ENCODE measurements around the gene U2AF2. TPM values are rescaled to one million over a fixed set of nuclear protein-coding genes. Genes with fewer than 3 reads are reported as not detected.
A peak's percentile ranks its signal among the peaks of the same experiment; 100 is the strongest.

U2AF2 gene
- total RNA-seq, 6 experiments from 2014 or later: 55.1 to 75.6 (median 63.5) TPM

- TF ChIP-seq POLR2A (IDR thresholded peaks at IDR 0.05) (no peak), CTCF (IDR thresholded peaks at IDR 0.05) (no peak)
- no peaks in the 10 kb centered on the region for H3K27me3 ChIP-seq
- H3K36me3 ChIP-seq: peaks cover 0 to 31% (median 10%) of the 10 kb centered on the region in 4 donors
- H3K27ac ChIP-seq: peak overlapping the region; percentile 29 to 77 (median 43)
- no peak overlapping the region for H3K4me3 ChIP-seq
- WGBS (ENCODE audit: insufficient coverage, low coverage, low lambda C conversion rate, missing lambda C conversion rate): 20% methylated on average over 3 of the region's 6 CpGs
- peak in 1 of 3 donors; percentile 53 for DNase-seq
- ATAC-seq: peak in 3 of 4 donors; percentile 4 to 16 (median 6)
- H3K4me1 ChIP-seq: peaks cover 0 to 62% (median 30%) of the 10 kb centered on the region in 4 donors
- H3K9me3 ChIP-seq: no peaks in the 10 kb centered on the region
- intact Hi-C loops (cut with DNase I): no loop called here
Observed at GRCh38 chr19:55677572-55678028, 22.8 kb downstream of the U2AF2 start.

- intact Hi-C loops (cut with DNase I): no loop called here
- peak in 1 of 3 donors; percentile 71 for DNase-seq
- ATAC-seq: peak; percentile 17 to 42 (median 30)
- no peak for TF ChIP-seq CTCF (IDR thresholded peaks at IDR 0.05)
- peak overlapping the region; percentile 29 to 77 (median 43) for H3K27ac ChIP-seq
- H3K4me1 ChIP-seq: peaks cover 0 to 67% (median 33%) of the 10 kb centered on the region in 4 donors
- 50% methylated on average over 14 of the region's 21 CpGs for WGBS (ENCODE audit: insufficient coverage, low coverage, low lambda C conversion rate, missing lambda C conversion rate)
- H3K9me3 ChIP-seq: no peaks in the 10 kb centered on the region
- no peaks in the 10 kb centered on the region for H3K27me3 ChIP-seq
- peaks cover 0 to 25% (median 10%) of the 10 kb centered on the region in 4 donors for H3K36me3 ChIP-seq
- H3K4me3 ChIP-seq: no peak overlapping the region
Observed at GRCh38 chr19:55678121-55678671, 23.4 kb downstream of the U2AF2 start.

GRCh38 chr19:55679343-55680257 lies 24.8 kb downstream of the U2AF2 start:
- no peak overlapping the region for H3K4me3 ChIP-seq
- peaks cover 0 to 71% (median 37%) of the 10 kb centered on the region in 4 donors for H3K4me1 ChIP-seq
- no peaks in the 10 kb centered on the region for H3K27me3 ChIP-seq
- peaks cover 0 to 22% (median 10%) of the 10 kb centered on the region in 4 donors for H3K36me3 ChIP-seq
- no peak for ATAC-seq
- H3K27ac ChIP-seq: no peak overlapping the region
- TF ChIP-seq POLR2A (IDR thresholded peaks at IDR 0.05) (no peak), CTCF (IDR thresholded peaks at IDR 0.05) (no peak)
- peak in 1 of 3 donors; percentile 52 for DNase-seq
- 63% methylated on average over 3 of the region's 24 CpGs for WGBS (ENCODE audit: insufficient coverage, low coverage, low lambda C conversion rate, missing lambda C conversion rate)
- no peaks in the 10 kb centered on the region for H3K9me3 ChIP-seq
- intact Hi-C loops (cut with DNase I): loop anchor here in 1 of 2 donors (10.0 kb wide), 1 partner anchor 125 kb away; no protein-coding TSS in a partner anchor

GRCh38 chr19:55680339-55681130 lies 25.7 kb downstream of the U2AF2 start:
- H3K27ac ChIP-seq: no peak overlapping the region
- no peak overlapping the region for H3K4me3 ChIP-seq
- DNase-seq (peak in 1 of 3 donors; percentile 56), ATAC-seq (no peak)
- H3K36me3 ChIP-seq: peaks cover 0 to 28% (median 13%) of the 10 kb centered on the region in 4 donors
- TF ChIP-seq CTCF (IDR thresholded peaks at IDR 0.05): no peak
- no peak for TF ChIP-seq POLR2A (IDR thresholded peaks at IDR 0.05)
- intact Hi-C loops (cut with DNase I): loop anchor here in 1 of 2 donors (10.0 kb wide), 1 partner anchor 124 kb away; no protein-coding TSS in a partner anchor
- H3K9me3 ChIP-seq: no peaks in the 10 kb centered on the region
- no peaks in the 10 kb centered on the region for H3K27me3 ChIP-seq
- 86% methylated on average over 5 of the region's 20 CpGs for WGBS (ENCODE audit: insufficient coverage, low coverage, low lambda C conversion rate, missing lambda C conversion rate)
- H3K4me1 ChIP-seq: peaks cover 0 to 74% (median 41%) of the 10 kb centered on the region in 4 donors
